HG03039 (cell line): ENCODE measurements around the gene CHMP5.

ENCODE experiments used
- ATAC-seq: cut with Tn5 transposase; IDR thresholded peaks from one replicate; pipeline ENCODE4 v1.9.1; 2021; ENCODE audit warnings: mild to moderate bottlenecking, moderate library complexity; ENCODE audit not compliant: unreplicated experiment

CHMP5 gene

DNA sequence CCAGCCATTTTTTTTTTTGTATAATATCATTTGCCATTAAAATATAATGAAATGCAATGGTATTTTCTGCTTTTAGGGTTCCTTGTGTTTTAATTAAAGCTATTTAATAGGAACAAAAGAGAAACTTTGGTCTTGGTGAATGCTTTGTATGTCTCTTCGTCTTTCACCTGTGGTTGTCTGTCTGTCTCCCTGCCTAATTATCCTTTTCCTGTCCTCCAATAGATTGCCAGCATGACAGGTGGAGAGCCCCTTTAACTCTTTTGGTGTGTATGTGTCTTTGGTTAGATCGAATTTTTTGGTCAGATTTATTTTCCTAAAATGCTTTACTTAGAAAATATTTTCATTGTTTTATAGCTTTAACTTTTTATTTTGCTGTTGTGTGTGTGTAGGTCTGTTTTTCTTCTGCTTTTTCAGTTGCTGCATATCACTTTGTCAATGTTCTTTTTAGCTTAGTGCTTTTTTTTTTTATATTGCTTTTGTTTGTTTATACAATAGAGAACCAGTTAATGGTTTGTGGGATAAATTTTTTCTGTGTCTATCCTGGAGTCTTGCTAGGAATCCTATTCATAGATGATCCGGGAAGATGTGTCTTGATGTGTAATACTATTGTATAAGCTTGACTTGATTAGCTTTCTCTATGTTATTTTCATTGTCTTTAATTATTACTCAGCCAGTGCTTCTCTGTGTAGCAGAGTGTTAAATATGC is 8.6 kb downstream of the CHMP5 start:
- no peak for ATAC-seq

DNA sequence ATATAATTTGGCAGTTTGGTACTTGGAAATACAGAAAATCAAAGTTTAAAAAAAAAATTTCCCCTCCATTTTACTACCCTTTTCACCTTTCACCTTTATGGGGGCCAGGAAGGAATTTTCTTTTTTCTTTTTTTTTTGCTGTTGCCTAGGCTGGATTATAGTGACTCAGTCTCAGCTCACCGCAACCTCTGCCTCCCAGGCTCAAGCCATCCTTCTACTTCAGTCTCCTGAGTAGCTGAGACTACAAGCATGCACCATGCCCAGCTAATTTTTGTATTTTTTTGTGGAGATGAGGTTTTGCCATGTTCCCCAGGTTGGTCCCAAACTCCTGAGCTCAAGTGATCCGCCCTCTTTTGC is 9.1 kb downstream of the CHMP5 start:
- no peak for ATAC-seq

DNA sequence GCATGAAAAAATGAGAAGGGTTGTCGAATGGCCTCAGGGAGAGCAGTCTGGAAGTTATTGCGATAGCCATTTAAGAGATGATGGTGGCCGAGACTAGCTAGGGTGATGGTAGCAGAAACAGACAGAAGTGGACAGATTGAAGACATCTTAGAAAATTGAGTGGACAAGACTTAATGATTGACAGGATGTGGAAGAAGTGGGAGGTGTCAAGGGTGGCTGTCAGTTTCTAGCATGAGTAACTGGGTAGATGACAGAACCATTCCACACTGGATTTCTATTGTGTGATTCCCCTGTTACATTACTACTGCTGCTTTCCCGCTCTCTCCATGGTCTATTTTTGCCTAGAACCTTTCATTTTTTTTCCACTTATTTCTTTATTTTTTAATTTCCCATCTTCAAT is 12.6 kb downstream of the CHMP5 start:
- no peak for ATAC-seq

DNA sequence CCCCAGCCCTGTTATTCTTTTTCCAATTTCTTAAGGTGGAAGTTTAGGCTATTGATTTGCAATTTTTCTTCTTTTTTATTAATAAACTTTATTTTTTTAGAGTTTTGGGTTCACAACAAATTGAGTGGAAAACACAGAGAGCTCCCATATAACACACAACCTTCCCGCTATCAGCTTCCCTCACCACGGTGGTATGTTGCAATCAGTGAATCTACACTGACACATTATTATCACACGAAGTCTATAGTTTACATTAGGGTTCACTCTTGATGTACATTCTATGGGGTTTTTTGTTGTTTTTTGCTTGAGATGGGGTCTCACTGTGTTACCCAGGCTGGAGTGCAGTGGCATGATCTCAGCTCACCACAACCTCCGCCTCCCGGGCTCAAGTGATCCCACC is 20.7 kb downstream of the CHMP5 start:
- no peak for ATAC-seq

DNA sequence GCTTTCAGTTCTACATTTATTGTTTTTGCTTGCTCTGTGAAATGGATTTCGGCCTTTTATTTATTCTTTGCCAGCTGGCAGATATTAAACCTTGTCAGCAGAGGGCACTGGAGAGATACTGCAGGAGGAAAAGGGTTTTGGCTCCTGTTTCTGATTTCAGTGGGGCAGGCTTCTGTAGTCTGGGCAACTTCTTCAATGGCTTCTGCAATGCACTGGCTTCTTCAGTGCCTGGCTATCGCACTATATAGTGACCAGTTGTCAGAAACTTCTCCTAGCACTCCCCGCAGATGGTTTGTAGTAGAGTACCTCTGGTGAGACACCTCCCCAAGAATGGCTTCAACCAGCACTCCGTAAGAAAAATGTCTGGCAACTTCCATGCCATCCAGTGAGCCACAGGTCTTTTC is 22.2 kb downstream of the CHMP5 start:
- ATAC-seq: no peak

DNA sequence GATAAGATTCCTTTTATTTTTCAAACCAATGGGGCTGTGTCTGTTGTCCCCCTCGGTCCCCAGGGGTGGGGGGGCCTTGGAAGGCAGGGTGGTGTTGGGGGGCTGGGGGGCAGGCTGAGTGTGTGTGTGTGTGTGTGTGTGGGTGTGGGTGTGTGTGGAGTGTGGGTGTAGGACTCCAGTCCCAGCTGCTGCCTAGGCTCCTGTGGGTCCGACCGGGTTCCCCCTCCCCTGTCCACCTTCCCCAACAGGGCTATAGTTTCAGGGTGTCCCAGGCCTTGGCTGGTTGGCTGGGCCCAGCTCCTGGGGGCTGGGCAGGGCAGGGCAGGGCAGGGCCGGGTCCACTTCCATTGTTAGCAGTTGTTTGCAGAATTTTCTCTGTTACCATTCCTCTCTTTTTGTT is 23.4 kb downstream of the CHMP5 start:
- ATAC-seq: no peak

DNA sequence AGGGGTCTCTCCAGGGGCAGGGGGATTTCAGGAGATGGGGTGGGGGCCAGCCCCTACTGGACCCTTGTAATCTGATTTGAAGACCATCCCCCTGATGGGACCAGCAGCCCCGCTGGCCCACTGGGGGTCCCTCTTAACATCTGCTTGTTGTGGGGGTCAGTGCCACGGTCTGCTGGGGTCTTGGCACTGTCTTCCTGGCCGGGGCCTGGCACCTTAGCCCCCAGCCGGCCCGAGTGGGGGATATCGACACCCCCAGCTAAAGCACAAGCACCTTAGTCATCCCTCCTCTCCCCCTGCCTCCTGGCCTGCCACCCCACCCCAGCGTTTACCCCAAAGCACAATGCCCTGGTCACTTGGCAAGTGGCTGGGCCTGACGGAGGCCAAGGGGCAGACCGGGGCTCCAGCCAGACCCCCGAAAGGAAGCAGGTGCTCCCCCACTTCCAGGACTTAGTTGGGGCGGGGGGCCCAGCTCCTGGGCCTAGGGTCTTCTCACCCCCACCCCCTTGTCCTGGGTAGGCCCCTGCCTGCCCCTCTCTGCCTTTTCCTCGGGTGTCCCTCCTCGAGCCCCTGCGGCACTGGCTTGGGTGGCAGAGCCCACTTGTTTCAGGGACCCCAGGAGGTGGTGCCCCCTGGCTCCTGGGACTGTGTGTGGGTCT is 24.1 kb downstream of the CHMP5 start:
- no peak for ATAC-seq

DNA sequence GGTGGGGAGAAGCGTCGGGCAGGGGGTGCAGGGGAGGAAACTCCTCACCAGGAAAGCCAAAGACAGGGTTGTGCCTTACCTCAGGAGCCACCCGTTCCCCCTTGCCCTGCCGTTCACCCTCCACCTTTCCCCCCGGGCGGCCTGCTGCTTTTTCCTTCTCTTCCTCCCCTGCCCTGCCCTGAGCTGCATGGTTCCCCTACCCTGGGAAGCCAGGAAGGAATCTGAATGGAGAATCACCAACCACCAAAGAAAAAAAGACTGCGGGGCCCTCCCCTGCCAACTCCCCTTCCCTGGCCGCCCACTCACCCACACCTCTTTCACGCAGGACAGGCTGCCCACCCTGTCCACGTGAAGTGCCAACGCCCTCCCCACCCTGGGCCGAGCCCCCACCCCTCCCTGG is 24.6 kb downstream of the CHMP5 start:
- no peak for ATAC-seq

DNA sequence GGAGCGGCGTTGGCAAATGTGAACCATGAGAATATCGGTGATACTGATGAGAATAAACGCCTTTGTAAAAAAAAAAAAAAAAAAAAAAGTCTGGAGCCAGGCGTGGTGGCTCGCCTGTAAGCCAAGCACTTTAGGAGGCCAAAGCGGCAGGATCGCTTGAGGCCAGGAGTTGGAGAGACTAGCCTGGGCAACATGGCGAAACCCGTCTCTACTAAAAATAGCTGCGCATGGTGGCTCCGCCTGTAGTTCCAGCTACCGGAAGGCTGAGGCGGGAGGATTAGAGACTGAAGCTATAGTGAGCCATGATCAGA is 25.0 kb downstream of the CHMP5 start:
- ATAC-seq: no peak

DNA sequence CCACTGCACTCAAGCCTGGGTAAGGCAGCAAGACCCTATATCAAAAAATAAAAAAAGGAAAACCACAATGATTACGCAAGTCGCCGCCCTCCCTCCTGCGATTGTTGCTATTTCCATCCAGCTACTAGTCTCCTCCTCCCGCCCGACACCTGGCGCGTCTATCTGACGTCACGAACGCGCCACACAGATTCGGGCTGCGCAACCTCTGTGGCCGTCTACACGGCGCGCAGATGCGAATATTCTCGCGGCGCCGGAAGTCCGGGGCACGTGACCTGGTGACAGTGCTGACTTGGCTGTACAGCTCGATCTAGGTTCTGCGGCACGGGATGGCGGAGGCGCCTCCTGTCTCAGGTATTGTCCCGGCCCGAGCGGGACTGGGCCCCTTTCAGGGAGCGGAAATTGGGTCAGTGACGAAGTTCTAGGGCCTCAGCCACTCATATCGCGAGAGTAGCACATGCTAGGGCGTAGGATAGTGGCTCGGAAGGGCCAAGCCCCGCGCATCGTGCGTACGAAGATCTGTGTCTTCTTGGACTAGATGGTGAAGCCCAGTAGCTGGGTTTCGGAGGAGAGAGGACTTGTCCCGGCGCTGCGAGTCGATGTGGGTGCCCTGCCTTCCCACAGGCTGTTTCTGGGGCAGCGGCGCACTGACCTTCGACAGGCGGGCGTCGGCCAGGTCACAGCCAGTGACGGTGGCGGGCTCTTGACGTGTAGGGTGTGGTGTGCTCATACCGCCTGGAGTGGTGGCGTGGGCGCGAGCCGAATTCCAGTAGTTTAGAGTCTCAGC is 25.6 kb downstream of the CHMP5 start, which contains the start of gene NFX1:
TSS of gene NFX1 (plus strand) at position 270 of the 784 bp plus-strand sequence. CDS start at position 327, 57 bp downstream.
- ATAC-seq: peak; percentile 81

DNA sequence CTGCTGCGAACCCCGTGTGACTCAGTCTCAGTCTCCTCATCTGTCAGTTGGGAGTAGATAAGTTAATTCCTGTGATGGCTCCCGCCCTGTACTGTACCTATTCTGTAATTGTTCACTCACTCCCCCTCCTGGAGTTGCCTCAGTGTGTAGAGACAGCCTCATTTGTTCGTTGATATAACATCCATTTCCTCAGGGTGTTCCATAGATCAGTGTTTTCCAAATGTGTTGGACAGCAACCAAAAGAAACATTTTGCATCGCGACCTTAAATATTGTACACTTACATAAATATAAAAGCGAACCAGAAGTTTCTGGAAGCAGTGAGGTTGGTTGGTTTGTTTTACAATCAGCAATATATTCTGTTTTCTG is 26.2 kb downstream of the CHMP5 start:
- ATAC-seq: no peak

DNA sequence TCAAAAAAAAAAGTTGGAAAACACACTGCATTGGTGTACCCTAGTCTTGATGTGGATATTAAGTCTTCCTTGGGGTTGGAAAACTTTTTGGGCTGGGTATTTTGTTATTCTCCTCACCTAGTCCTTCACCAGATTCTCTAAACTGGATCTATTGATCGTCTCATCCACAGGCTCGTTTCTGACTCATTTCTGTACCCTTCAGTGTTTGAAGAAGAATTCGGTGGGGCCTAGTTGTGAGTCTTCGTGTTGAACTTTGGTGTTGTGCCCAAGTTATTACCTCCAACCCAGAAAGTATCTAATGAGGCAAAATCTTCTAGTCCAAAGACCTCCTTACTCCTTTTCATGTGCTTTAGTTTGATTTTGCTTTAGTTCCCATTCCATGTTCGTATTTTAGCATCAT is 27.1 kb downstream of the CHMP5 start:
- no peak for ATAC-seq

DNA sequence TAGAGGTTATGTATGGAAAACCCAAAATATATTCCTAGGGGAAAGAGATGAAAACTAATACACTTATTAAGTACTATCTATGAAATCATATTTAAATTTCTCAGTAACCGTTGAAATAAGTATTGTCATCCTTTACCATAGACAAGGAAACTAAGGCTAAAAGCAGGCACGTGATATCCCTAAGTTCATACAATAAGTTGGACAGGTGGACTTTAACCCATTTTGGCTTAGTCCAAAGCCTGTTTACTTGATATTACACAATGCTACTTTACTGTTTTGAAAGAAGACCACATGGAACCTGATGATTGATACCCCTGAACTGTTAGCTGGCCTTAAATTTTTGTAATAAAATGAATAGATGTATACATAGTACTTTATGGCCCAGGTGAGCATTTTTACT is 28.9 kb downstream of the CHMP5 start:
- ATAC-seq: no peak

DNA sequence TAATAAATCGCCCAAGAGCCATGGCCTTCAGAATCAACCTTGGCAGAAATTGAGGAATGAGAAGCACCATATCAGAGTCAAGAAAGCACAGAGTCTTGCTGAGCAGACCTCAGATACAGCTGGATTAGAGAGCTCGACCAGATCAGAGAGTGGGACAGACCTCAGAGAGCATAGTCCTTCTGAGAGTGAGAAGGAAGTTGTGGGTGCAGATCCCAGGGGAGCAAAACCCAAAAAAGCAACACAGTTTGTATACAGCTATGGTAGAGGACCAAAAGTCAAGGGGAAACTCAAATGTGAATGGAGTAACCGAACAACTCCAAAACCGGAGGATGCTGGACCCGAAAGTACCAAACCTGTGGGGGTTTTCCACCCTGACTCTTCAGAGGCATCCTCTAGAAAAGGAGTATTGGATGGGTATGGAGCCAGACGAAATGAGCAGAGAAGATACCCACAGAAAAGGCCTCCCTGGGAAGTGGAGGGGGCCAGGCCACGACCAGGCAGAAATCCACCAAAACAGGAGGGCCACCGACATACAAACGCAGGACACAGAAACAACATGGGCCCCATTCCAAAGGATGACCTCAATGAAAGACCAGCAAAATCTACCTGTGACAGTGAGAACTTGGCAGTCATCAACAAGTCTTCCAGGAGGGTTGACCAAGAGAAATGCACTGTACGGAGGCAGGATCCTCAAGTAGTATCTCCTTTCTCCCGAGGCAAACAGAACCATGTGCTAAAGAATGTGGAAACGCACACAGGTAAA is 30.0 kb downstream of the CHMP5 start:
- ATAC-seq: no peak

DNA sequence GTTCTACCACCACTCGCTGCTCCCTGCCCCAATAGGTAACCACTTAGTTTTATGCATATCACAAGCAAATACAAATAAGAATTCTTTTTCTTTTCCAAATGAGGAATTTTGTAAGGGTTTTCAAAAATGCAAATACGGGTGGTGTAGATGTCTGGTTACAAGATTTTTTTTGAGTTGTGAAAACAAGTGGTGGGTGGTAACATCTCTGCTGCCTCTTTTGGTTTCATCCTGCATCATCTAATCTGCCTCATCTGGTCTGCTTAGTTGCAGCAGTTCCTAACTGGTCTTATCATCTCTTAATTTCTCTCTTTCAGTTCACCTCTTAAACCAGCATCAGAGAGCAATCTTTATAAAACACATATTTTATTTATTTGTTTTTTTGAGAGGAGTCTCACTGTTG is 30.7 kb downstream of the CHMP5 start:
- no peak for ATAC-seq

DNA sequence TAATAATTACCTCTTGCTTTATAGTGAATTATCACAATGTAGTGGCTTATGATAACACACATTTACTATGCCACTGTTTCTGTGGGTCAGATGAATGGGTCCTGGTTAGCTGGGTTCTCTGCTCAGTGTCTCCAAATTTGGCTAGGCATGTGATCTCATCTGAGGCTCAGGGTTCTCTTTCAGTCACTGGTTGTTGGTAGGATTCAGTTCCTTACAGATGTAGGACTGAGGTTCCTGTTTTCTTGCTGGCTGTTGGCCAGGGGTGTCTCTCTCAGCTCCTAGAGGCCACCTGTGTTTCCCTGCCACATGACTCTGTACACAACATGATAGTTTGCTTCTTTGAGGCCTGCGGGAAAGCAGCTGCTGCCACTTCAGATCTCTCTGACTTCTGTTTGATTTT is 32.6 kb downstream of the CHMP5 start:
- peak; percentile 85 for ATAC-seq

DNA sequence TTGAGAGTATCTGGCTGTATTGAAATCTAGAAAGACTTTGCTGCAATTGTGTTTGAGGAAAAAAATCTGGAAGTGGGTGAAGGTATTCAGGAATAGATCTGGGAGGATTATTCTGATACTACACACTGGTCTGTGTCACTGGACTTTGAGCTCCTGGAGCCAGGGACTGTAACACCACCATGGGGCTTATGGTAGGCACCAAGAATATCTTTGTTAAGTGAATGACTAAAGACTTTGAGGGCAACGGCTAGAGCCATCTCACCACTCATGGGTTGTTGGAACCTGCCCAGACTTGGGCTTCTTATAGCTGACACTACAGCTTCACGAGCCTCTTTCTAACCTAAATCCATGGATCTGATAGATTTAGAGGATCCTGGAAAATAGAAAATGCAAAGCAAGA is 35.7 kb downstream of the CHMP5 start:
- no peak for ATAC-seq

DNA sequence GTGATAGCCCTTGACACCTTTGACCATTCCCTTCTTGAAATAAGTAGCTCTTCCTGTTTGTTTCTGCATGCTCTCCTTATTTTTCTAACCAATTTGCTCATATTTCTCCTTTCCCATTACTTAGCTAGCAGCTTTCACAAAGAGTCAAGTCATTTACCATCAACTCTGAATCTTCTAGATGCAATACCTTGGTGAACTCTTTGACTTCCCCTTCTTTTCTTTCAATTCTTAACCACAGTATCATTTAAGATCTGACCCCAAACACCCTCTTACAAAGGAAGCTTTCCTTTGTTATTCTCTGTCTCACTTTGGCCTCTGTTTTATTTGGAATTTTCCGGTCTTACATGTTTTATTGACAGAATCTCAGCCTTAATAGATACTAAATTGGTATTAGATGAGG is 39.5 kb downstream of the CHMP5 start:
- ATAC-seq: no peak

DNA sequence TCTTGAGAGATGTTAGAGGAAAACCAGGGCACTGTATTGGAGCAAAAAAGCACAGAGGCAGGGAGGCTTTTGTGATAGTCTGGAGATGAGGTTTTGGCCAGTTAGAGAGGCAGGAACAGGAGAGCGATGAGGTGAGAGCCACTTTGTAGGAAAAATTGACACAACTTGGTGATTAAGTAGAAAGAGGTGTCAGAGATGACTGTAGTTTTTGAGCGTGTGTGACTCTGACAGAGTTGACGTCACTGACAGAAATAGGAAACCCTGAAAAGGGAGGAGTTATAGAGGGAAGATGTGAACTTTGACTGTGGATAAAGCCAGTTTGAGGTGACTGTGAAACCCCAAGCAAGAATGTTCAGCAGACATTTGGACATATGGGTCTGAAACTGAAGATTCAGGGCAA is 41.2 kb downstream of the CHMP5 start:
- ATAC-seq: no peak

DNA sequence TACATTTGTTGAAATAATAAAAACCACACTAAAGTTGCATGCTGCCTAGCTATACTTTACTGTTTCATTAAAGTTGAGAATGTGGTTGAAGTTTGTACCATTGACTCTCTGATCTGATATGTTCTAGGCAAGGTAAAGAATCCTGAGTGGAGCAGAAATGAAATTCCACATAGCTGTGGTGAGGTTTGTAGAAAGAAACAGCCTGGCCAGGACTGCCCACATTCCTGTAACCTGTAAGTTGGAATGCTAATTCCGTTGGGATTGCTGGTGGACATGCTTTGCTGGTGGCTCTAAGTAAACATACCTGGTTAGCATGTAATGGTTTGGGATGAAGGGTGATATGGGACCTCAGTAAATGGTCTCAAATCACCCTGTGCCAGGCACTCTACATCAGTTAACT is 42.2 kb downstream of the CHMP5 start:
- no peak for ATAC-seq

DNA sequence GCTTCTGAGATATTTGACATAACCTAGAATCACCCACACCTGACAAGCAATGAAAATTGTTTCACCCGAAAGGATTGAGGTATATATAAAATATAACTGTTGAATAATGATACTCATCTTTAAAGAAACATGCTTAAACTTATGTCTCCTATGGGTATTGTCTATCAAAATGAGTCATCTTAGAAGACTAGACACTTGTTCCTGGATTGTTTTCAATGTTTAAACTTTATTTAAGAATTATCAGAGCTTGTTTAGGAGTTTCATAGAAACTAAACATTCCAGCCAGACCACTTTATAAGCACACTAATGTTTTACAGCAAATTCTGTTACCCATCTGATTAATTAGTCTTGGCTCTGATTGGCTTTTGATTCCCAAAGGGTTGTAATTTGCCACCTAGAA is 45.1 kb downstream of the CHMP5 start:
- no peak for ATAC-seq

DNA sequence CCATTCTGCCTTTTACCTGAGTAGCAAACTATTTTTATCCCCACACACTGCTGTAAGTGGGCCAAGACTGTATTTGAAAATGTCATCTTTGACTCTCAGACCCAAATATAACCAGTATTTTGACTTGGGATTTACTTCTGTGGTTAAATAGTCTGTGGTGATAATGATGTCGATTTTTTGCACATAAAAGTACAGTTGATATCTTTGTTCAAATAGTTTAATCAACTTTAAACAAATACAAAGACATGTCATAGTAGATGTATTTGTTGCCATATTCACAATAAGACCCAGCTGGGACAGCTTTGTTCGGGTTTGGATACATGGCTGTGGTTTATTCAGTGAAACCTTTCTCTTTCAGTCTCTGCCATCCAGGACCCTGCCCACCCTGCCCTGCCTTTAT is 45.9 kb downstream of the CHMP5 start:
- no peak for ATAC-seq
